Measurements from ENCODE around the gene SNTG2.
"Not testable (repeated sequence)": the region's sequence is repeated elsewhere in the genome, so short reads cannot be mapped to it uniquely, and the experiment has no call there.

Gene SNTG2

GRCh38 chr2:1060372-1060771 is 109.7 kb downstream of the SNTG2 start:
- no peak for DNase-seq

GRCh38 chr2:1060987-1061386 is 110.3 kb downstream of the SNTG2 start:
- no peak for DNase-seq

GRCh38 chr2:1068241-1068640 is 117.6 kb downstream of the SNTG2 start:
- no peak for DNase-seq

- no peak for DNase-seq
Observed at GRCh38 chr2:1068822-1069221, 118.2 kb downstream of the SNTG2 start.

- no peak for DNase-seq
Observed at GRCh38 chr2:1069847-1070246, 119.2 kb downstream of the SNTG2 start.

- no peak for DNase-seq
Observed at GRCh38 chr2:1070601-1071000, 120.0 kb downstream of the SNTG2 start.

GRCh38 chr2:1071650-1072049 is 121.0 kb downstream of the SNTG2 start:
- no peak for DNase-seq

- DNase-seq, result no peak
Observed at GRCh38 chr2:1072250-1072649, 121.6 kb downstream of the SNTG2 start.

- no peak for DNase-seq
Observed at GRCh38 chr2:1077911-1078310, 127.3 kb downstream of the SNTG2 start.

GRCh38 chr2:1078326-1078725 is 127.7 kb downstream of the SNTG2 start:
- DNase-seq, result no peak

GRCh38 chr2:1079873-1080799 is 129.5 kb downstream of the SNTG2 start:
- DNase-seq, result no peak

- DNase-seq, result no peak
Observed at GRCh38 chr2:1081451-1082225, 131.0 kb downstream of the SNTG2 start.

- no peak for DNase-seq
Observed at GRCh38 chr2:1082456-1083205, 132.0 kb downstream of the SNTG2 start.

- no peak for DNase-seq
Observed at GRCh38 chr2:1088192-1088860, 137.7 kb downstream of the SNTG2 start.

- no peak for DNase-seq
Observed at GRCh38 chr2:1088940-1089339, 138.3 kb downstream of the SNTG2 start.

GRCh38 chr2:1091895-1092585 is 141.4 kb downstream of the SNTG2 start:
- DNase-seq, result no peak

- DNase-seq, result not testable (repeated sequence)
Observed at GRCh38 chr2:1093668-1094067, 143.0 kb downstream of the SNTG2 start.

GRCh38 chr2:1097101-1097500 is 146.5 kb downstream of the SNTG2 start:
- no peak for DNase-seq

GRCh38 chr2:1099418-1099817 is 148.8 kb downstream of the SNTG2 start:
- no peak for DNase-seq

GRCh38 chr2:1101011-1101782 is 150.5 kb downstream of the SNTG2 start:
- DNase-seq, result no peak

GRCh38 chr2:1101982-1102590 is 151.4 kb downstream of the SNTG2 start:
- DNase-seq, result no peak

Data from NCI-H1048 (cell line).